Lung (tissue), 12 donors: ENCODE results near the gene SDR42E2. TPM values are rescaled to one million over a fixed set of nuclear protein-coding genes. Genes with fewer than 3 reads are reported as not detected.
A peak's percentile ranks its signal among the peaks of the same experiment; 100 is the strongest.

Experiments
- ATAC-seq: fragments of 200-7000 bp; cut with Tn5 transposase; one replicate; pipeline ENCODE4 v1.9.1; 2020; ENCODE audit warnings: moderate number of reproducible peaks; ENCODE audit not compliant: insufficient read depth, low FRiP score
- DNase-seq, 3 donors: peaks; one replicate each; pipeline ENCODE4 v3.0.0-alpha.2; 2013 to 2017
- H3K27ac ChIP-seq, 2 donors: one replicate each; pipeline ENCODE4 v1.5.1; 2013; ENCODE audit warnings: mild to moderate bottlenecking in 2 of 2, moderate library complexity in 2 of 2, control low read depth in 1 of 2, inconsistent platforms in 1 of 2, low read depth in 1 of 2, low read length in 1 of 2
- H3K27me3 ChIP-seq, 3 donors: one replicate each; pipeline ENCODE4 v1.5.1; 2013; ENCODE audit warnings: low read length in 2 of 3; ENCODE audit not compliant: control insufficient read depth in 3 of 3, insufficient read depth in 3 of 3
- H3K36me3 ChIP-seq, 4 donors: one replicate each; pipeline ENCODE4 v1.5.1; 2013; ENCODE audit warnings: low read length in 4 of 4, mild to moderate bottlenecking in 1 of 4, moderate library complexity in 1 of 4; ENCODE audit not compliant: control insufficient read depth in 4 of 4, insufficient read depth in 4 of 4
- H3K4me1 ChIP-seq, 5 donors: one replicate each; pipeline ENCODE4 v1.5.1; 2013; ENCODE audit warnings: low read length in 5 of 5, mild to moderate bottlenecking in 2 of 5, moderate library complexity in 1 of 5; ENCODE audit not compliant: control insufficient read depth in 5 of 5, insufficient read depth in 5 of 5
- H3K4me3 ChIP-seq: one replicate; pipeline ENCODE4 v1.5.1; 2013; ENCODE audit warnings: mild to moderate bottlenecking, control low read depth, moderate library complexity
- H3K9ac ChIP-seq, 2 donors: one replicate each; pipeline ENCODE4 v1.5.1; 2013; ENCODE audit warnings: low read length in 2 of 2, control low read depth in 1 of 2; ENCODE audit not compliant: insufficient read depth in 1 of 2
- H3K9me3 ChIP-seq, 4 donors: one replicate each; pipeline ENCODE4 v1.5.1; 2013; ENCODE audit warnings: low read length in 3 of 4, mild to moderate bottlenecking in 1 of 4, moderate library complexity in 1 of 4; ENCODE audit not compliant: control insufficient read depth in 4 of 4, insufficient read depth in 3 of 4
- WGBS, 2 donors: extraction: QIAGEN DNeasy Blood & Tissue Kit; methylation state at CpG; one replicate each; pipeline ENCODE4 v1.1.7; 2013; 5-methylcytosine and 5-hydroxymethylcytosine counted together
- polyA plus RNA-seq, 2 donors: library from polyadenylated mRNA; stranded (reverse); fragments of 200-250 nt; gene quantifications; one replicate each; pipeline ENCODE4 v1.2.1, GENCODE V29; 2013
- total RNA-seq, 2 donors: library from RNA; depleted of rRNA in 1 of 2; stranded (reverse); fragments of >200 nt in 1 of 2; gene quantifications; one replicate each; pipeline ENCODE4 v1.2.1, GENCODE V29; 2014 to 2021
- TF ChIP-seq, protein P1 (sequence below): IDR thresholded peaks from 2 replicates; pipeline ENCODE4 v1.5.1; 2012; ENCODE audit warnings: mild to moderate bottlenecking; ENCODE audit errors: control extremely low read depth, extremely low read depth
- donor health status: control.
- donor health status: control.
- donor health status: Bipolar disorder and iron deficiency.
- donor health status: healthy.
- donor health status: DM: yes; HTN: yes; CAD: no.

Gene SDR42E2
- total and polyA plus RNA-seq, 4 donors: 0.10 to 0.64 (median 0.11) TPM; not detected in 1

DNA sequence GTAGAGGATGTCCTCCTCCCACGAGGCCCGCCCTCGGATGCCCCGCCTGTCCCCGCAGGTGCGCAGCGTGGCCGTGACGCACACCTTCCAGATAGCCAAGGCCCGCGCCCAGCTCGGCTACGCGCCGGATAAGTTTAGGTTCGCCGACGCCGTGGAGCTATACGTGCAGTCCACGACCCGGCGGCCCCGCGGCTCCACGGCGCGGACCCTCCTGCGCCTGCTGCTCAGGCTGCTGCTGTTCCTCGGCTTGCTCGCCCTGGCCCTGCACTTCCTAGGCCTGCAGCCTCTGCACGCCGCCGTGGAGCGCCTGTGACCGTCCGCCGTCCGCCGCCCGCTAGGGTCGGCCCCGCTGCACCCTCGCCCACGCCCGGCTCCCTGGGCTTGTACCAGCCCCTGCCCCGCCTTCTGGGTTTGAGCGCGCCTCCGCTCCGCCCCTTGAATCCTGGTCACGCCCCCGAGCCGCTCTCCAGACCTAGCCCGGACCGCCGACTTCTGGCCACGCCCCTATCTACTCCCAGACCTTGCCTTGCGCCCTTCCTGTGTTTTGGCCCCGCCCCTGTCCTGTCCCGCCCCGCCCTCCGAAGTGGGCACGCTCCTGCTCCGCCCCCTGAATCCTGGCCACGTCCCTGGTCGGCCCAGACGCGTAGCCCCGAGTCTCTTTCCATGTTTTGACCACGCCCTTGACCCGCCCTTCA is 27.9 kb downstream of the SDR42E2 start:
- Histone ChIP-seq H3K9me3 (no peaks in the 10 kb centered on the region), H3K4me3 (peak overlapping the region; percentile 65), H3K27me3 (no peaks in the 10 kb centered on the region), H3K4me1 (peaks cover 0 to 27% (median 12%) of the 10 kb centered on the region in 5 donors), H3K36me3 (no peaks in the 10 kb centered on the region), H3K9ac (no peak overlapping the region), H3K27ac (peak overlapping the region; percentile 75 to 93)
- TF ChIP-seq, protein P1, sequence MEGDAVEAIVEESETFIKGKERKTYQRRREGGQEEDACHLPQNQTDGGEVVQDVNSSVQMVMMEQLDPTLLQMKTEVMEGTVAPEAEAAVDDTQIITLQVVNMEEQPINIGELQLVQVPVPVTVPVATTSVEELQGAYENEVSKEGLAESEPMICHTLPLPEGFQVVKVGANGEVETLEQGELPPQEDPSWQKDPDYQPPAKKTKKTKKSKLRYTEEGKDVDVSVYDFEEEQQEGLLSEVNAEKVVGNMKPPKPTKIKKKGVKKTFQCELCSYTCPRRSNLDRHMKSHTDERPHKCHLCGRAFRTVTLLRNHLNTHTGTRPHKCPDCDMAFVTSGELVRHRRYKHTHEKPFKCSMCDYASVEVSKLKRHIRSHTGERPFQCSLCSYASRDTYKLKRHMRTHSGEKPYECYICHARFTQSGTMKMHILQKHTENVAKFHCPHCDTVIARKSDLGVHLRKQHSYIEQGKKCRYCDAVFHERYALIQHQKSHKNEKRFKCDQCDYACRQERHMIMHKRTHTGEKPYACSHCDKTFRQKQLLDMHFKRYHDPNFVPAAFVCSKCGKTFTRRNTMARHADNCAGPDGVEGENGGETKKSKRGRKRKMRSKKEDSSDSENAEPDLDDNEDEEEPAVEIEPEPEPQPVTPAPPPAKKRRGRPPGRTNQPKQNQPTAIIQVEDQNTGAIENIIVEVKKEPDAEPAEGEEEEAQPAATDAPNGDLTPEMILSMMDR: no peak
- 1% methylated on average over 65 to 72 of the region's 72 CpGs for WGBS, 2 donors
- ATAC-seq: peak; percentile 78
- peak in 1 of 3 donors; percentile 100 for DNase-seq

DNA sequence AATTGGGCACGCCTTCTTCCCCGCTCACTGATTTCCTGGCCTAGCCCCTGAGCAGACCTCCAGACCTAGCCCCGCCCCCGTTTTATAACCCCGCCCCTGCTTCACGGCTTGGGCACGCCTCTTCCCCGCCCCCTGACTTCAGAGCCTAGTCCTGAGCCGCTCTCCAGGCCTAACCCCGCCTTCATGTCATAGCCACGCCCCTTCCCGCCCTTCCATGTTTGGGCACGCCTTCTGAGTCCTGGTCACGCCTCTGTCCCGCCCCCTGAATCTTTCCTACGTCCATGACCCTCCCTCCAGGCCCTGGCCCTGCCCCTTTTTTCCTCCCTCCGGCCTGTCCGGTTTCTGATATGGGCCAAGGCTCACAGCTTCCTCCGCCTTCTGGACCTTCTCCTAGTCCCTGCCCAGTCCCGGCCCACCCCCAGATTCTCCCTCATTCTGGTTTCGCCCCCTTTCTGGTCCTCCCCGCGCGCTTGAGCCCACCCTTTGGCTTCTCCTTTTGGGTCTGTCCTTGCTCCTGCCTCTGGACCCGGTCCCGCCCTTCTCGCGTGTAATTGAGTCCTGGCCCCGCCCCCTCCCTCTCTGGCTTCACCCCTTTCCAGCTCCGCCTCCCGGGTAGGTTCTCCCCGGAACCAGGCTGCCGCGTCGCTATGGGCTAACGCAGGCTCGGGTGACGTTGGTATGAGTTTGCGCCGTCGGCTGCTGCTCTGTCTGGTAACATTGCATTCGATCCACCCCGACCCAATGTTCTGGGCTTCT is 28.6 kb downstream of the SDR42E2 start:
- Histone ChIP-seq H3K27ac (peak overlapping the region; percentile 90 to 93), H3K9ac (peak overlapping the region; percentile 60 to 97), H3K36me3 (no peaks in the 10 kb centered on the region), H3K27me3 (no peaks in the 10 kb centered on the region), H3K9me3 (no peaks in the 10 kb centered on the region), H3K4me1 (peaks cover 0 to 27% (median 12%) of the 10 kb centered on the region in 5 donors), H3K4me3 (peak overlapping the region; percentile 0)
- 0 to 1% methylated on average over 43 of the region's 43 CpGs for WGBS, 2 donors
- DNase-seq (peak; percentile 100), ATAC-seq (peak; percentile 79)
- TF ChIP-seq, protein P1: no peak

DNA sequence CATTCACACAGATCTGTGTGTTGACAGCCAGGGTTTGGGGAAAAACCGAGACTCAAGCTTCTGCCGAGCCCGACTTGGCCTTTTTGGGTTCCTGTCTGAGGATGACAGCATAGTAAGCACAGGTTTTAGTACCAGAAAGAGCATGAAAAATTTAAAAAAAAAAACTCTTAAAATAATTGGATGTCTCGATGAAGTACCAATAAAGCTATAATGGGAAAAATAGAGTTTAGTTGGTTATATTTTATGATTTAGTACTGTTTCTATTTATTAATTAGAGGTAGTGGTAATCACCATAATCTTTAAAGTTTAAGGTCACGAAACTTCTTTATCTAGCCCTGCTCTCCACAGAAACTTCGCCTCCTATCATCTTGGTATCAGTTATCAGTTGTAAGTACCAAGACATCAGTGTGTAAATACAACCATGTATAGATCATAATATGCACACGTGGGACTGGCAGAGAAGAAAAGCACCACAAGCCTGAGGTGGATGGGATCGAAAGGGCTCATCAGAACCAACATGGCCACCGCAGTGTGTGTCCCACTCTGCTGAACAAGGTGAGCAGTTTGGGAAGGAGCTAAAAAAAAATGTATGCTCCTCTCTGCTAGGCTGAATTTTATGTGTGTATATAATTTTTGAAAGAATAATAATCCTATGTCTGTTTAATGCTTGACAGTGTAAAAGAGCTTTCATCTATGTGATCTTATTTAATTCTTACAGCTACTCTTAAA is 29.4 kb downstream of the SDR42E2 start:
- H3K4me1 ChIP-seq: peaks cover 0 to 27% (median 12%) of the 10 kb centered on the region in 5 donors
- H3K9me3 ChIP-seq: no peaks in the 10 kb centered on the region
- no peaks in the 10 kb centered on the region for H3K36me3 ChIP-seq
- H3K9ac ChIP-seq: peak overlapping the region; percentile 60 to 97
- ATAC-seq (no peak), DNase-seq (peak in 1 of 3 donors; percentile 60)
- TF ChIP-seq, protein P1: no peak
- H3K4me3 ChIP-seq: peak overlapping the region; percentile 0
- peak overlapping the region; percentile 90 to 94 for H3K27ac ChIP-seq
- H3K27me3 ChIP-seq: no peaks in the 10 kb centered on the region
- WGBS, 2 donors: 10 to 13% methylated on average over 9 of the region's 9 CpGs
